Measurements from ENCODE around the gene AGPS. TPM values are rescaled to one million over a fixed set of nuclear protein-coding genes. Genes with fewer than 3 reads are reported as not detected.

The AGPS gene
- polyA plus RNA-seq, 1 of the 3 experiments (the other 2 are of a cell fraction): 10.9 TPM

GRCh38 chr2:177530561-177530960, 138.0 kb downstream of the AGPS start (continued):
- TF ChIP-seq, protein P1, sequence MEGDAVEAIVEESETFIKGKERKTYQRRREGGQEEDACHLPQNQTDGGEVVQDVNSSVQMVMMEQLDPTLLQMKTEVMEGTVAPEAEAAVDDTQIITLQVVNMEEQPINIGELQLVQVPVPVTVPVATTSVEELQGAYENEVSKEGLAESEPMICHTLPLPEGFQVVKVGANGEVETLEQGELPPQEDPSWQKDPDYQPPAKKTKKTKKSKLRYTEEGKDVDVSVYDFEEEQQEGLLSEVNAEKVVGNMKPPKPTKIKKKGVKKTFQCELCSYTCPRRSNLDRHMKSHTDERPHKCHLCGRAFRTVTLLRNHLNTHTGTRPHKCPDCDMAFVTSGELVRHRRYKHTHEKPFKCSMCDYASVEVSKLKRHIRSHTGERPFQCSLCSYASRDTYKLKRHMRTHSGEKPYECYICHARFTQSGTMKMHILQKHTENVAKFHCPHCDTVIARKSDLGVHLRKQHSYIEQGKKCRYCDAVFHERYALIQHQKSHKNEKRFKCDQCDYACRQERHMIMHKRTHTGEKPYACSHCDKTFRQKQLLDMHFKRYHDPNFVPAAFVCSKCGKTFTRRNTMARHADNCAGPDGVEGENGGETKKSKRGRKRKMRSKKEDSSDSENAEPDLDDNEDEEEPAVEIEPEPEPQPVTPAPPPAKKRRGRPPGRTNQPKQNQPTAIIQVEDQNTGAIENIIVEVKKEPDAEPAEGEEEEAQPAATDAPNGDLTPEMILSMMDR (IDR thresholded peaks at IDR 0.05): no peak
- TF ChIP-seq, protein P2, sequence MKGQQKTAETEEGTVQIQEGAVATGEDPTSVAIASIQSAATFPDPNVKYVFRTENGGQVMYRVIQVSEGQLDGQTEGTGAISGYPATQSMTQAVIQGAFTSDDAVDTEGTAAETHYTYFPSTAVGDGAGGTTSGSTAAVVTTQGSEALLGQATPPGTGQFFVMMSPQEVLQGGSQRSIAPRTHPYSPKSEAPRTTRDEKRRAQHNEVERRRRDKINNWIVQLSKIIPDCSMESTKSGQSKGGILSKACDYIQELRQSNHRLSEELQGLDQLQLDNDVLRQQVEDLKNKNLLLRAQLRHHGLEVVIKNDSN (IDR thresholded peaks at IDR 0.05; ENCODE audit: borderline replicate concordance, low read depth): no peak
- peak; percentile 40; the same call in 1 of the 2 replicates for TF ChIP-seq MXI1 (IDR thresholded peaks at IDR 0.05; ENCODE audit: low read depth, low read length)
- no peak for TF ChIP-seq RXRA (IDR thresholded peaks at IDR 0.05; ENCODE audit: borderline replicate concordance, low read depth)
- TF ChIP-seq PBX3 (IDR thresholded peaks at IDR 0.05): peak; percentile 42

GRCh38 chr2:177531706-177532105, 139.1 kb downstream of the AGPS start:
- Histone ChIP-seq H3K4me1 (ENCODE audit: control insufficient read depth in 1 of 2, insufficient read depth in 2 of 2, low read depth in 1 of 2, low read length in 1 of 2) (peaks cover 0 to 14% of the 10 kb centered on the region in 2 experiments; a peak in 2 of 4 replicates), H3K9me2 (no peaks in the 10 kb centered on the region), H3K4me3 (ENCODE audit: low read depth in 2 of 2, low read length in 1 of 2) (no peak overlapping the region), H3K27me3 (ENCODE audit: insufficient read depth) (no peaks in the 10 kb centered on the region), H3F3A (replicated peaks; ENCODE audit: insufficient read depth) (no peaks in the 10 kb centered on the region), H3K79me2 (ENCODE audit: insufficient read depth) (no peaks in the 10 kb centered on the region), H2AFZ (ENCODE audit: low read depth) (no peak overlapping the region), H4K20me1 (ENCODE audit: insufficient read depth) (no peaks in the 10 kb centered on the region), H3K27ac (ENCODE audit: low read depth in 2 of 2, low read length in 1 of 2) (peak overlapping the region in 1 of 2 experiments; percentile 91; a peak in 2 of 4 replicates), H3K9ac (no peak overlapping the region), H3K9me3 (no peaks in the 10 kb centered on the region), H3K4me2 (no peak overlapping the region), H3K36me3 (replicated peaks in 1 of 2; ENCODE audit: control insufficient read depth in 1 of 2, insufficient read depth in 2 of 2, low read length in 1 of 2) (peaks cover 2 to 26% of the 10 kb centered on the region in 2 experiments)
- WGBS (ENCODE audit: low lambda C conversion rate): 97% methylated on average over 5 of the region's 5 CpGs
- CTCF ChIA-PET: interaction anchor here (0.6 to 2.6 kb wide), 6 partner anchors 10 to 219 kb away, joined by 3 to 18 read pairs (median 3); no protein-coding TSS in a partner anchor
- no peak for DNase-seq
- POLR2A ChIA-PET: interaction anchor here (2.0 kb wide), 1 partner anchor 17 kb away, joined by 5 read pairs; no protein-coding TSS in a partner anchor
- TF ChIP-seq TAF1 (IDR thresholded peaks at IDR 0.05; ENCODE audit: borderline replicate concordance, low read depth, low read length) (no peak), JUND (IDR thresholded peaks at IDR 0.05) (no peak), PBX3 (IDR thresholded peaks at IDR 0.05) (no peak), EZH2phosphoT487 (IDR thresholded peaks at IDR 0.05; ENCODE audit: borderline replicate concordance, low read depth) (no peak), YY1 (IDR thresholded peaks at IDR 0.05; ENCODE audit: low read depth) (no peak), SMC3 (IDR thresholded peaks at IDR 0.05; ENCODE audit: low read depth, low read length) (no peak), FOSL2 (IDR thresholded peaks at IDR 0.05; ENCODE audit: borderline replicate concordance, low read depth) (no peak), SIN3A (IDR thresholded peaks at IDR 0.05; ENCODE audit: borderline replicate concordance, low read depth, low read length) (no peak), RFX5 (IDR thresholded peaks at IDR 0.05; ENCODE audit: low read length) (no peak), NRF1 (IDR thresholded peaks at IDR 0.05; ENCODE audit: low read depth, low read length) (no peak), FOXM1 (IDR thresholded peaks at IDR 0.05; ENCODE audit: low read depth) (no peak), TCF12 (IDR thresholded peaks at IDR 0.05) (no peak), ELF1 (IDR thresholded peaks at IDR 0.05) (no peak), GATA2 (CRISPR knock-in tag; IDR thresholded peaks at IDR 0.05) (no peak), NFIC (IDR thresholded peaks at IDR 0.05; ENCODE audit: borderline replicate concordance) (no peak), FOXJ3 (CRISPR knock-in tag; IDR thresholded peaks at IDR 0.05) (no peak), POLR2AphosphoS5 (IDR thresholded peaks at IDR 0.05; ENCODE audit: low read depth, low read length) (no peak)
- TF ChIP-seq, protein P1 (IDR thresholded peaks at IDR 0.05): no peak

Data from SK-N-SH (cell line).